KMS-11 (cell line): ENCODE data around the gene ATP5PO.
"Not testable (repeated sequence)": the region's sequence is repeated elsewhere in the genome, so short reads cannot be mapped to it uniquely, and the experiment has no call there.

Experiments used
- H2AFZ ChIP-seq: fragments of 200-600 bp; sonication (generic); 2 replicates; pipeline ENCODE4 v1.6.1; 2016; ENCODE audit warnings: antibody characterized with exemption, mixed run types, low read depth
- H3K27ac ChIP-seq: fragments of 200-600 bp; sonication (generic); 2 replicates; pipeline ENCODE4 v1.6.1; 2016; ENCODE audit warnings: mild to moderate bottlenecking, mixed run types
- H3K27me3 ChIP-seq: fragments of 200-600 bp; sonication (generic); 2 replicates; pipeline ENCODE4 v1.6.1; 2017; ENCODE audit warnings: mild to moderate bottlenecking, low read depth, mixed run types, moderate library complexity; ENCODE audit not compliant: insufficient read depth
- H3K36me3 ChIP-seq: fragments of 200-600 bp; sonication (generic); 2 replicates; pipeline ENCODE4 v1.6.1; 2017; ENCODE audit warnings: mild to moderate bottlenecking, mixed run types; ENCODE audit not compliant: insufficient read depth
- H3K4me1 ChIP-seq: fragments of 200-600 bp; sonication (generic); 2 replicates; pipeline ENCODE4 v1.6.1; 2016; ENCODE audit warnings: mild to moderate bottlenecking, low read depth, mixed run types; ENCODE audit not compliant: poor library complexity, severe bottlenecking
- H3K4me2 ChIP-seq: fragments of 200-600 bp; sonication (generic); 2 replicates; pipeline ENCODE4 v1.7.0; 2016; ENCODE audit warnings: mild to moderate bottlenecking, mixed run types
- H3K4me3 ChIP-seq: fragments of 200-600 bp; sonication (generic); IDR thresholded peaks from 2 replicates; pipeline ENCODE4 v1.6.1; 2017; ENCODE audit warnings: low read depth, low read length, mixed read lengths; ENCODE audit not compliant: insufficient read depth
- H3K79me2 ChIP-seq: fragments of 200-600 bp; sonication (generic); 2 replicates; pipeline ENCODE4 v1.6.1; 2016; ENCODE audit warnings: low read depth, mixed run types; ENCODE audit not compliant: insufficient read depth
- H3K9ac ChIP-seq: fragments of 200-600 bp; sonication (generic); 2 replicates; pipeline ENCODE4 v1.6.1; 2016; ENCODE audit warnings: mild to moderate bottlenecking, mixed run types
- H4K20me1 ChIP-seq: fragments of 200-600 bp; sonication (generic); 2 replicates; pipeline ENCODE4 v1.6.1; 2016; ENCODE audit warnings: mild to moderate bottlenecking, mixed run types; ENCODE audit not compliant: insufficient read depth
- TF ChIP-seq, protein P1 (sequence below): fragments of 200-600 bp; sonication (generic); conservative IDR thresholded peaks from 2 replicates; pipeline ENCODE4 v1.6.1; 2017; ENCODE audit warnings: low read depth, mild to moderate bottlenecking, antibody characterized with exemption, low read length, moderate library complexity, mixed read lengths

The ATP5PO gene

DNA sequence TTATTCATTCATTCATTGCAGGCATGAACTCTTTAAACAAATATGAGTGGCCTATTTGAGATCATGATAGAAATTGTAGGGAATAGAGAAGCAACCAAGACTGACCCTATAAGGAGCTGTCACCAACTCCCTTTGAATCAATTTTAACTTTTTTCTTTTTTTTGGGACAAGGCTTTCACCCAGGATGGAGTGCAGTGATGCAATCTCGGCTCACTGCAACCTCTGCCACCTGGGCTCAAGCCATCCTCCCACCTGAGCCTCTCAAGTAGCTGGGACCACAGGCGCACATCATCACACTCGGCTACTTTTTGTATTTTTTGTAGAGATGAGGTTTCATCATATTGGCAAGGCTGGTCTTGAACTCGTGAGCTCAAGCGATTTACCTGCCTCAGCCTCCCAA is 17.1 kb upstream of the ATP5PO start:
- Histone ChIP-seq H3K36me3 (no peaks in the 10 kb centered on the region), H3K4me3 (no peak overlapping the region), H3K27ac (no peak overlapping the region), H2AFZ (no peak overlapping the region), H3K4me2 (no peak overlapping the region), H3K4me1 (no peaks in the 10 kb centered on the region), H4K20me1 (no peaks in the 10 kb centered on the region), H3K79me2 (no peaks in the 10 kb centered on the region), H3K27me3 (no peaks in the 10 kb centered on the region), H3K9ac (no peak overlapping the region)
- TF ChIP-seq, protein P1, sequence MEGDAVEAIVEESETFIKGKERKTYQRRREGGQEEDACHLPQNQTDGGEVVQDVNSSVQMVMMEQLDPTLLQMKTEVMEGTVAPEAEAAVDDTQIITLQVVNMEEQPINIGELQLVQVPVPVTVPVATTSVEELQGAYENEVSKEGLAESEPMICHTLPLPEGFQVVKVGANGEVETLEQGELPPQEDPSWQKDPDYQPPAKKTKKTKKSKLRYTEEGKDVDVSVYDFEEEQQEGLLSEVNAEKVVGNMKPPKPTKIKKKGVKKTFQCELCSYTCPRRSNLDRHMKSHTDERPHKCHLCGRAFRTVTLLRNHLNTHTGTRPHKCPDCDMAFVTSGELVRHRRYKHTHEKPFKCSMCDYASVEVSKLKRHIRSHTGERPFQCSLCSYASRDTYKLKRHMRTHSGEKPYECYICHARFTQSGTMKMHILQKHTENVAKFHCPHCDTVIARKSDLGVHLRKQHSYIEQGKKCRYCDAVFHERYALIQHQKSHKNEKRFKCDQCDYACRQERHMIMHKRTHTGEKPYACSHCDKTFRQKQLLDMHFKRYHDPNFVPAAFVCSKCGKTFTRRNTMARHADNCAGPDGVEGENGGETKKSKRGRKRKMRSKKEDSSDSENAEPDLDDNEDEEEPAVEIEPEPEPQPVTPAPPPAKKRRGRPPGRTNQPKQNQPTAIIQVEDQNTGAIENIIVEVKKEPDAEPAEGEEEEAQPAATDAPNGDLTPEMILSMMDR, result no peak

GRCh38 chr21:33931799-33932390 is 16.3 kb upstream of the ATP5PO start:
- Histone ChIP-seq H3K79me2 (no peaks in the 10 kb centered on the region), H3K27me3 (no peaks in the 10 kb centered on the region), H2AFZ (no peak overlapping the region), H3K4me3 (no peak overlapping the region), H3K4me2 (no peak overlapping the region), H4K20me1 (no peaks in the 10 kb centered on the region), H3K9ac (no peak overlapping the region), H3K36me3 (no peaks in the 10 kb centered on the region), H3K4me1 (no peaks in the 10 kb centered on the region), H3K27ac (no peak overlapping the region)
- TF ChIP-seq, protein P1, result no peak

DNA sequence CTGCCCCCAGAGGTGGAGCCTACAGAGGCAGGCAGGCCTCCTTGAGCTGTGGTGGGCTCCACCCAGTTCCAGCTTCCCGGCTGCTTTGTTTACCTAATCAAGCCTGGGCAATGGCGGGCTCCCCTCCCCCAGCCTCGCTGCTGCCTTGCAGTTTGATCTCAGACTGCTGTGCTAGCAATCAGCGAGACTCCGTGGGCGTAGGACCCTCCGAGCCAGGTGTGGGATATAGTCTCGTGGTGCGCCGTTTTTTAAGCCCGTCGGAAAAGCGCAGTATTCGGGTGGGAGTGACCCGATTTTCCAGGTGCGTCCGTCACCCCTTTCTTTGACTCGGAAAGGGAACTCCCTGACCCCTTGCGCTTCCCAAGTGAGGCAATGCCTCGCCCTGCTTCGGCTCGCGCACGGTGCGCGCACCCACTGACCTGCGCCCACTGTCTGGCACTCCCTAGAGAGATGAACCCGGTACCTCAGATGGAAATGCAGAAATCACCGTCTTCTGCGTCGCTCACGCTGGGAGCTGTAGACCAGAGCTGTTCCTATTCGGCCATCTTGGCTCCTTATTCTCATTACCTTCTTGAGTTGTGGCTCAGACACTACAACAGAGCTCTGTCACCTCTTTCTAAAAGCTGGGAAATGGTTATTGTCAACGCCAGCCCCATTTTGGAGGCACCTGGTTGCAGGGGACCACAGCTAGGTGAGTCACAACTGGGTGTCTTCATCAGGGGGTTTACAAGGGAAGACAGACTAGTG is 15.6 kb upstream of the ATP5PO start:
- H3K27me3 ChIP-seq, H3K4me2 ChIP-seq, H3K79me2 ChIP-seq, H3K4me1 ChIP-seq, H3K9ac ChIP-seq, H2AFZ ChIP-seq, H4K20me1 ChIP-seq, H3K4me3 ChIP-seq, H3K36me3 ChIP-seq, H3K27ac ChIP-seq: not testable (repeated sequence)

GRCh38 chr21:33926248-33926647 is 10.6 kb upstream of the ATP5PO start:
- not testable (repeated sequence) for H3K27me3 ChIP-seq, H3K36me3 ChIP-seq, H3K4me2 ChIP-seq, H3K4me1 ChIP-seq, H3K27ac ChIP-seq, H2AFZ ChIP-seq, H4K20me1 ChIP-seq, H3K79me2 ChIP-seq, H3K9ac ChIP-seq, H3K4me3 ChIP-seq

GRCh38 chr21:33924766-33925100 is 9.1 kb upstream of the ATP5PO start:
- no peaks in the 10 kb centered on the region for H3K36me3 ChIP-seq
- H3K79me2 ChIP-seq, result no peaks in the 10 kb centered on the region
- no peak overlapping the region for H3K4me3 ChIP-seq
- no peaks in the 10 kb centered on the region for H3K27me3 ChIP-seq
- H4K20me1 ChIP-seq, result no peaks in the 10 kb centered on the region
- H3K9ac ChIP-seq, result no peak overlapping the region
- no peak overlapping the region for H3K27ac ChIP-seq
- peak overlapping the region; percentile 39; the same call in 1 of the 2 replicates for H2AFZ ChIP-seq
- TF ChIP-seq, protein P1, result no peak
- no peak overlapping the region for H3K4me2 ChIP-seq
- no peaks in the 10 kb centered on the region for H3K4me1 ChIP-seq
